Measurements from ENCODE around the gene BCAR3. TPM values are rescaled to one million over a fixed set of nuclear protein-coding genes. Genes with fewer than 3 reads are reported as not detected.
"Not testable (repeated sequence)": the region's sequence is repeated elsewhere in the genome, so short reads cannot be mapped to it uniquely, and the experiment has no call there.

The BCAR3 gene
- total RNA-seq, 1 donor from 2014 or later: 11.7 TPM

GRCh38 chr1:93554883-93555872 lies 126.5 kb downstream of the BCAR3 start:
- DNase-seq (ENCODE audit: low spot score): no peak

DNA sequence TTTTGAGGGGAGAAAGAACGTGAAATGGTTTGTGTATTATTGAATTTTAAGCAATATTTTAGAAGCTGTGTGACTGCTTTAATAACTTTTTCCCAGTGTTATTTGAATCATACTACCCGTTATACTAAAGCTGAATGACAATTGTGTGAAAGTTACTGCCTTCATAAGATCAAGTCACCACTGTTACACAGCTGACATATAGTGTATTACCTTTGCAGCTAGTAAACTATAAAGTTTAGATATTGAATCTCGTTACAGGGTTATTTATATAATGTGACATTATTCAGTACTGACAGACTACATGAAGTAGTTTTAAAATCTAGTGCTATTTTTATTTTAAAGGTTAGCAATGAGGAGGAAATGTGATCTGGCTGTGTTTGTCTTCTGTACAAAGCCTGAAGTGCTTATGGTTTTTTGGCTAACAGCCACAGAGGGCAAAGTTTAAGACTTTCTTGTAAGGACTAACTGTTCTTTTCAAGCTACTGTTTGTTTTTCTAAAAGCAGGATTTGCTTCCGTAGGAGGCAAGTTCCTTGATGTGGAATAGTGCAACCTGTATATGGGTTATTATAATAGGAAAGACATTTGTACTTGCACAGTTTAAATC lies 127.6 kb downstream of the BCAR3 start:
- H3K4me1 ChIP-seq: peaks cover 16% of the 10 kb centered on the region
- H3K27me3 Mint-ChIP-seq (ENCODE audit: insufficient read depth, low read depth); H3K9me3 Mint-ChIP-seq; H3K27me3 ChIP-seq; H3K9me3 ChIP-seq (ENCODE audit: low read depth); H3K27ac ChIP-seq; H2AFZ ChIP-seq (replicated peaks); H3K9ac ChIP-seq; H3K79me2 ChIP-seq (ENCODE audit: low read depth); H3K4me3 Mint-ChIP-seq; H3K4me2 ChIP-seq; DNase-seq (ENCODE audit: low spot score); H3K4me3 ChIP-seq: not testable (repeated sequence)
- Mint-ChIP-seq H3K4me1 (peaks cover 15% of the 10 kb centered on the region), H3K27ac (peak overlapping the region; percentile 16), H3K36me3 (peaks cover 42% of the 10 kb centered on the region)
- H3F3A ChIP-seq (ENCODE audit: low read depth): peaks cover 29% of the 10 kb centered on the region
- peaks cover 22% of the 10 kb centered on the region for H3K36me3 ChIP-seq
- H4K20me1 ChIP-seq (ENCODE audit: low read depth): peaks cover 28% of the 10 kb centered on the region

More at GRCh38 chr1:93554883-93555872, 126.5 kb downstream of the BCAR3 start:
- H3K36me3 Mint-ChIP-seq: peaks cover 49% of the 10 kb centered on the region
- H3K4me3 Mint-ChIP-seq: no peak overlapping the region
- no peak overlapping the region for H3K27ac Mint-ChIP-seq
- Histone ChIP-seq H3K9me3 (ENCODE audit: low read depth) (peaks cover 7% of the 10 kb centered on the region), H3K4me2 (no peak overlapping the region), H3K27me3 (no peaks in the 10 kb centered on the region), H4K20me1 (ENCODE audit: low read depth) (peaks cover 28% of the 10 kb centered on the region), H3K4me3 (no peak overlapping the region), H3K27ac (no peak overlapping the region), H2AFZ (replicated peaks) (no peak overlapping the region), H3K79me2 (ENCODE audit: low read depth) (no peaks in the 10 kb centered on the region), H3K9ac (no peak overlapping the region), H3F3A (ENCODE audit: low read depth) (peaks cover 27% of the 10 kb centered on the region), H3K36me3 (peaks cover 17% of the 10 kb centered on the region), H3K4me1 (peaks cover 16% of the 10 kb centered on the region)
- peaks cover 10% of the 10 kb centered on the region for H3K9me3 Mint-ChIP-seq
- peaks cover 15% of the 10 kb centered on the region for H3K4me1 Mint-ChIP-seq
- H3K27me3 Mint-ChIP-seq (ENCODE audit: insufficient read depth, low read depth): no peaks in the 10 kb centered on the region
- no peak for TF ChIP-seq EZH2phosphoT487 (IDR thresholded peaks at IDR 0.05)
- TF ChIP-seq CTCF (IDR thresholded peaks at IDR 0.05): no peak
- no peak for TF ChIP-seq EZH2 (IDR thresholded peaks at IDR 0.05)

GRCh38 chr1:93552741-93553455 lies 128.7 kb downstream of the BCAR3 start:
- H3K4me3 Mint-ChIP-seq: no peak overlapping the region
- Histone ChIP-seq H3K79me2 (ENCODE audit: low read depth) (no peaks in the 10 kb centered on the region), H3K27ac (no peak overlapping the region), H3K27me3 (no peaks in the 10 kb centered on the region), H3K9ac (no peak overlapping the region), H2AFZ (replicated peaks) (no peak overlapping the region), H3K4me3 (no peak overlapping the region), H3K36me3 (peaks cover 27% of the 10 kb centered on the region), H3F3A (ENCODE audit: low read depth) (peaks cover 35% of the 10 kb centered on the region), H3K9me3 (ENCODE audit: low read depth) (peaks cover under 1% of the 10 kb centered on the region), H4K20me1 (ENCODE audit: low read depth) (peaks cover 31% of the 10 kb centered on the region), H3K4me2 (peak overlapping the region; percentile 14), H3K4me1 (peaks cover 16% of the 10 kb centered on the region)
- peaks cover under 1% of the 10 kb centered on the region for H3K9me3 Mint-ChIP-seq
- DNase-seq (ENCODE audit: low spot score): peak; percentile 23
- H3K27ac Mint-ChIP-seq: no peak overlapping the region
- no peaks in the 10 kb centered on the region for H3K27me3 Mint-ChIP-seq (ENCODE audit: insufficient read depth, low read depth)
- no peak for TF ChIP-seq CTCF (IDR thresholded peaks at IDR 0.05)
- TF ChIP-seq EZH2 (IDR thresholded peaks at IDR 0.05): no peak
- H3K36me3 Mint-ChIP-seq: peaks cover 34% of the 10 kb centered on the region
- H3K4me1 Mint-ChIP-seq: peaks cover 15% of the 10 kb centered on the region
